ENCODE data around the gene STMN1. TPM values are rescaled to one million over a fixed set of nuclear protein-coding genes. Genes with fewer than 3 reads are reported as not detected.
"Not testable (repeated sequence)": the region's sequence is repeated elsewhere in the genome, so short reads cannot be mapped to it uniquely, and the experiment has no call there.

The STMN1 gene
- total and polyA plus RNA-seq, 2 of the 8 experiments (the other 6 are each of a cell fraction or from before 2014, with no cell fraction given), result 116 to 564 TPM

GRCh38 chr1:25943511-25943910, 37.3 kb upstream of the STMN1 start:
- H4K91ac ChIP-seq (replicated peaks; ENCODE audit: insufficient read length, low read length); H3K27me3 ChIP-seq (replicated peaks in 1 of 4; ENCODE audit: control insufficient read depth in 3 of 4, extremely low read depth in 1 of 4, insufficient read depth in 3 of 4, low read length in 3 of 4); H3K9ac ChIP-seq (replicated peaks in 1 of 4; ENCODE audit: extremely low read depth in 1 of 4, low read depth in 3 of 4, low read length in 3 of 4); H3K4ac ChIP-seq (replicated peaks; ENCODE audit: insufficient read length, low read depth, low read length); H2BK120ac ChIP-seq (replicated peaks; ENCODE audit: low read depth, low read length); H3K23ac ChIP-seq (ENCODE audit: insufficient read length); H3K4me1 ChIP-seq (replicated peaks in 1 of 4; ENCODE audit: control insufficient read depth in 3 of 4, insufficient read depth in 4 of 4, low read length in 3 of 4); H2BK20ac ChIP-seq (ENCODE audit: low read length); H3K4me3 ChIP-seq (ENCODE audit: extremely low read depth in 1 of 4, insufficient read depth in 2 of 4, low read depth in 3 of 4, low read length in 4 of 4); H2BK15ac ChIP-seq (ENCODE audit: low read length); H3K27ac ChIP-seq (ENCODE audit: low read depth, low read length); DNase-seq (ENCODE audit: low read depth in 1 of 2, low spot score in 2 of 2); H4K5ac ChIP-seq (ENCODE audit: insufficient read length, low read depth, low read length); H3K14ac ChIP-seq (ENCODE audit: insufficient read length); H3K79me1 ChIP-seq (ENCODE audit: low read depth, low read length); CTCF ChIA-PET (ENCODE audit: partially characterized antibody); H2BK12ac ChIP-seq (ENCODE audit: low read depth, low read length); H3K4me2 ChIP-seq (ENCODE audit: insufficient read depth in 1 of 2, low read depth in 2 of 2, low read length in 2 of 2); H4K20me1 ChIP-seq (replicated peaks in 1 of 2; ENCODE audit: control insufficient read depth in 1 of 2, insufficient read depth in 2 of 2, low read length in 2 of 2); H3K56ac ChIP-seq (replicated peaks; ENCODE audit: insufficient read length, low read depth, low read length); H3K36me3 ChIP-seq (ENCODE audit: control insufficient read depth in 2 of 4, insufficient read depth in 4 of 4, low read length in 3 of 4); H2BK5ac ChIP-seq (ENCODE audit: low read depth, low read length); H2AK5ac ChIP-seq (ENCODE audit: low read depth, low read length); H2AFZ ChIP-seq (ENCODE audit: low read length); H3K18ac ChIP-seq (ENCODE audit: extremely low read depth, low read length); H3K23me2 ChIP-seq (ENCODE audit: low read depth, low read length); H3K9me3 ChIP-seq (ENCODE audit: insufficient read depth in 2 of 2, low read depth in 1 of 2, low read length in 1 of 2); H4K8ac ChIP-seq (ENCODE audit: extremely low read depth, insufficient read depth, low read length); FAIRE-seq; H3K79me2 ChIP-seq (ENCODE audit: control insufficient read depth in 1 of 2, insufficient read depth in 2 of 2, low read length in 2 of 2): not testable (repeated sequence)
- POLR2A ChIA-PET (ENCODE audit: partially characterized antibody), result interaction anchor here (1.9 kb wide), 1 partner anchor 46 kb away, joined by 4 read pairs; no protein-coding TSS in a partner anchor
- 91% methylated on average over 5 of the region's 5 CpGs; no CpG with 5 or more reads in 1 of the 2 experiments for WGBS, 2 experiments (ENCODE audit: extremely low coverage in 1 of 2, insufficient coverage in 1 of 2, insufficient read length in 1 of 2, insufficient replicate concordance in 2 of 2, low coverage in 1 of 2, low lambda C conversion rate in 2 of 2, missing lambda C conversion rate in 1 of 2)

All from H1 (cell line).